Ishikawa (cell line): Measurements from ENCODE around the gene CAMTA1.

ENCODE experiments used
- CEBPB ChIP-seq: IDR thresholded peaks from 2 replicates; pipeline ENCODE4 v1.6.1; 2012
- CREB1 ChIP-seq: IDR thresholded peaks from 2 replicates; pipeline ENCODE4 v1.6.1; 2012; ENCODE audit warnings: low read depth
- FOXM1 ChIP-seq: IDR thresholded peaks from 2 replicates; pipeline ENCODE4 v1.6.1; 2012; ENCODE audit warnings: low read depth, borderline replicate concordance
- NFIC ChIP-seq: IDR thresholded peaks from 2 replicates; pipeline ENCODE4 v1.6.1; 2012
- RAD21 ChIP-seq: IDR thresholded peaks from 2 replicates; pipeline ENCODE4 v1.6.1; 2012; ENCODE audit warnings: low read depth
- TAF1 ChIP-seq: IDR thresholded peaks from 2 replicates; pipeline ENCODE4 v1.6.1; 2012; ENCODE audit warnings: low read depth, mild to moderate bottlenecking
- TCF12 ChIP-seq: IDR thresholded peaks from 2 replicates; pipeline ENCODE4 v1.6.1; 2012; ENCODE audit warnings: low read depth
- TEAD4 ChIP-seq: IDR thresholded peaks from 2 replicates; pipeline ENCODE4 v1.6.1; 2012
- YY1 ChIP-seq: IDR thresholded peaks from 2 replicates; pipeline ENCODE4 v1.6.1; 2012; ENCODE audit warnings: low read depth
- ZBTB7A ChIP-seq: IDR thresholded peaks from 2 replicates; pipeline ENCODE4 v1.6.1; 2012; ENCODE audit warnings: low read depth
- TF ChIP-seq, protein P1 (sequence below): IDR thresholded peaks from 2 replicates; pipeline ENCODE4 v1.6.1; 2012
- TF ChIP-seq, protein P2 (sequence below): IDR thresholded peaks from 2 replicates; pipeline ENCODE4 v1.6.1; 2012
- TF ChIP-seq, protein P3 (sequence below): IDR thresholded peaks from 2 replicates; pipeline ENCODE4 v1.6.1; 2012; ENCODE audit warnings: low read depth, mild to moderate bottlenecking

CAMTA1 gene

GRCh38 chr1:6965935-6966241 is 180.6 kb downstream of the CAMTA1 start:
- no peak for TF ChIP-seq TEAD4
- no peak for TF ChIP-seq ZBTB7A
- TF ChIP-seq CEBPB = no peak
- TF ChIP-seq RAD21 = no peak
- TF ChIP-seq, protein P1, sequence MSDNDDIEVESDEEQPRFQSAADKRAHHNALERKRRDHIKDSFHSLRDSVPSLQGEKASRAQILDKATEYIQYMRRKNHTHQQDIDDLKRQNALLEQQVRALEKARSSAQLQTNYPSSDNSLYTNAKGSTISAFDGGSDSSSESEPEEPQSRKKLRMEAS = no peak
- TF ChIP-seq TCF12 = no peak
- TF ChIP-seq NFIC = no peak
- no peak for TF ChIP-seq TAF1
- TF ChIP-seq, protein P2, sequence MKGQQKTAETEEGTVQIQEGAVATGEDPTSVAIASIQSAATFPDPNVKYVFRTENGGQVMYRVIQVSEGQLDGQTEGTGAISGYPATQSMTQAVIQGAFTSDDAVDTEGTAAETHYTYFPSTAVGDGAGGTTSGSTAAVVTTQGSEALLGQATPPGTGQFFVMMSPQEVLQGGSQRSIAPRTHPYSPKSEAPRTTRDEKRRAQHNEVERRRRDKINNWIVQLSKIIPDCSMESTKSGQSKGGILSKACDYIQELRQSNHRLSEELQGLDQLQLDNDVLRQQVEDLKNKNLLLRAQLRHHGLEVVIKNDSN = no peak
- TF ChIP-seq, protein P3, sequence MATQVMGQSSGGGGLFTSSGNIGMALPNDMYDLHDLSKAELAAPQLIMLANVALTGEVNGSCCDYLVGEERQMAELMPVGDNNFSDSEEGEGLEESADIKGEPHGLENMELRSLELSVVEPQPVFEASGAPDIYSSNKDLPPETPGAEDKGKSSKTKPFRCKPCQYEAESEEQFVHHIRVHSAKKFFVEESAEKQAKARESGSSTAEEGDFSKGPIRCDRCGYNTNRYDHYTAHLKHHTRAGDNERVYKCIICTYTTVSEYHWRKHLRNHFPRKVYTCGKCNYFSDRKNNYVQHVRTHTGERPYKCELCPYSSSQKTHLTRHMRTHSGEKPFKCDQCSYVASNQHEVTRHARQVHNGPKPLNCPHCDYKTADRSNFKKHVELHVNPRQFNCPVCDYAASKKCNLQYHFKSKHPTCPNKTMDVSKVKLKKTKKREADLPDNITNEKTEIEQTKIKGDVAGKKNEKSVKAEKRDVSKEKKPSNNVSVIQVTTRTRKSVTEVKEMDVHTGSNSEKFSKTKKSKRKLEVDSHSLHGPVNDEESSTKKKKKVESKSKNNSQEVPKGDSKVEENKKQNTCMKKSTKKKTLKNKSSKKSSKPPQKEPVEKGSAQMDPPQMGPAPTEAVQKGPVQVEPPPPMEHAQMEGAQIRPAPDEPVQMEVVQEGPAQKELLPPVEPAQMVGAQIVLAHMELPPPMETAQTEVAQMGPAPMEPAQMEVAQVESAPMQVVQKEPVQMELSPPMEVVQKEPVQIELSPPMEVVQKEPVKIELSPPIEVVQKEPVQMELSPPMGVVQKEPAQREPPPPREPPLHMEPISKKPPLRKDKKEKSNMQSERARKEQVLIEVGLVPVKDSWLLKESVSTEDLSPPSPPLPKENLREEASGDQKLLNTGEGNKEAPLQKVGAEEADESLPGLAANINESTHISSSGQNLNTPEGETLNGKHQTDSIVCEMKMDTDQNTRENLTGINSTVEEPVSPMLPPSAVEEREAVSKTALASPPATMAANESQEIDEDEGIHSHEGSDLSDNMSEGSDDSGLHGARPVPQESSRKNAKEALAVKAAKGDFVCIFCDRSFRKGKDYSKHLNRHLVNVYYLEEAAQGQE = no peak

DNA sequence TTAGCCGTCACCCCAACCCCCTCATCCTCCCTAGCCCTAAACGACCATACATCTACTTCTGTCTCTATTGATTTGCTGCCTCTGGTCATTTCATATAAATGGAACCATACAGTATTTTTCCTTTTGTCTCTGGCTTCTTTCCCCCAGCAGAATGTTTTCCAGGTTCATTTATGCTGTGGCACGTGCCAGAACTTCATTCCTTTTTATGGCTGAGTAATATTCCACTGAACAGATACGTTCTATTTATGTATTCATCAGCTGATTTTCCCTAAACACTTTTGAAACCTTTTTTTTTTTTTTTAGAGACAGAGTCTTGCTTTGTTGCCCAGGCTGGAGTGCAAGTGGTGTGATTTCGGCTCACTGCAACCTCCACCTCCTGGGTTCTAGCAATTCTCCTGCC is 181.1 kb downstream of the CAMTA1 start:
- TF ChIP-seq FOXM1 (no peak), TAF1 (no peak), CREB1 (no peak), TEAD4 (no peak), NFIC (no peak), YY1 (no peak), CEBPB (no peak), TCF12 (no peak), ZBTB7A (no peak)
- TF ChIP-seq, protein P1 = no peak
- TF ChIP-seq, protein P3 = no peak
- TF ChIP-seq, protein P2 = no peak

DNA sequence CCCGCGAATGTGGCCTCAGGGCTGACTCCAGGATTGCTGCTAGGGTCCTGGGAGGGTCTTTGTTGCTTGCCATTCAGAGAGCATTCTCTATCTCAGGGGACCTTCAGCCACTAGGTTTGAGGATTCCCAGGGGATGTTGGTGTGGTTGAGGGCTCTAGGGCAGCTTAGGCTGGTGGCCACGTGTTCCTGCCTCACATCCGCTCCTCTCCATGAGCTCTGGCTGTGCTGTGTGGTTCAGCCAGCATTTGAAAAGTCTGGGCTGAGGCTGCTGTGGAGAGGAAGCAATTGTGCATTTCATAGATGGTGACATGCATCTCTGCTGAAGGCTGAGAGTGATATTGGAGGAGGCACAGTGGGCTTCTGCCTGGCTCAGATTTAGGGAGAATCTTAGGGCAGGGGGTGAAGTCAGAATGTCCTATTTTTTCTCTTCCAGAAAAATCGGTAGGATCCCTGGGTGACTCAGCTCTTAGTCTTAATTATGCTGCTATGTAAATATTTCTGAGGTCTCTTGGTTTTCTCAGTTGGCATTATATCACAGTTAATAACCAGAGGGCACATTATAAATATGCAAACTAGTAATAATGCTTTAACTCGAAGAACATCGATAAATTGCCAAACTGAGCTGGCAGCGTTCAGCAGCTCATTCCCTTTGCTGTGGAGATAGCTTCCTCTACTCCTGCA is 182.3 kb downstream of the CAMTA1 start:
- TF ChIP-seq ZBTB7A = no peak
- TF ChIP-seq NFIC = no peak
- TF ChIP-seq, protein P3 = no peak
- TF ChIP-seq, protein P1 = no peak

DNA sequence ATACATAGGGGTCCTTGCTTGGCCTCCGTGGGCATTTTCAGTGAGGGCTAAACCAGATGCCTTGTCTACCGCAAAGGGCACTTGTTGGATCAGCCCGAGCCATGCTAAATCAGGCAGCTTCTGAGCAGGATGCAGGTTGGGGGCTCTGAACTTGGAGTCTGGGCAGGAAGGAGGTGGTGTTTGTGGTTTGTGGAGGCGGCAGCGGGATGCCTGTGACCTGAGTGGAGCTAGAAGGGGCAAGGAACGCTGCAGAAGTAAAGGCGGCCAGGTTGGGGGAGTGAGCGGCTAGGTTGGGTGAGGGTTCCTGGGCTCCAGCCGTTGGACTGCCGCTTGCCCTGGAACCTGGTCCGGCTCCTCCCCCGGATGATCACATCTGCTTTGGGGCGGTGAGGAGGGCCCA is 183.9 kb downstream of the CAMTA1 start:
- no peak for TF ChIP-seq TEAD4

DNA sequence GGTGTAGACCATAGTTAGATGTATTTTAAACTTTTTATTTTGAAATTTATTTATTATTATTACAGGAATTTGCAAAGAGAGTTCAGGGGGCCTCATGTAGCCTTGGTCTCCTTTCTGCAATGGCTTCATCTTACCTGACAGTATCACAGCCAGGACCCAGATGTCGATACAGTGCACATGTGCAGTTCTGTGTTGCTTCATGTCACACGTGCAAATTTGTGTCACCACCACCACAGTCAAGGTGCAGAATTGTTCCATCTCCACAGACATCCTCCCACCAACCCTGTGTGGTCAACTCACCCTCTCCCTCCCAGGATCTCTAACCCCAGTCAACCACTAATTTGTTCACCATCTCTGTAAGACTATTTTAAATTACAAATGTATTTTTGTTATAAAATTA is 184.5 kb downstream of the CAMTA1 start:
- no peak for TF ChIP-seq NFIC

- TF ChIP-seq, protein P3 = no peak
- TF ChIP-seq, protein P1 = no peak
- no peak for TF ChIP-seq TAF1
Measured at GRCh38 chr1:6970221-6970620, 185.0 kb downstream of the CAMTA1 start.
